ENCODE data around the gene PROB1.
"Not testable (repeated sequence)": the region's sequence is repeated elsewhere in the genome, so short reads cannot be mapped to it uniquely, and the experiment has no call there.

The PROB1 gene

GRCh38 chr5:139391570-139392323 lies 3.2 kb downstream of the PROB1 start:
- no peak for DNase-seq

DNA sequence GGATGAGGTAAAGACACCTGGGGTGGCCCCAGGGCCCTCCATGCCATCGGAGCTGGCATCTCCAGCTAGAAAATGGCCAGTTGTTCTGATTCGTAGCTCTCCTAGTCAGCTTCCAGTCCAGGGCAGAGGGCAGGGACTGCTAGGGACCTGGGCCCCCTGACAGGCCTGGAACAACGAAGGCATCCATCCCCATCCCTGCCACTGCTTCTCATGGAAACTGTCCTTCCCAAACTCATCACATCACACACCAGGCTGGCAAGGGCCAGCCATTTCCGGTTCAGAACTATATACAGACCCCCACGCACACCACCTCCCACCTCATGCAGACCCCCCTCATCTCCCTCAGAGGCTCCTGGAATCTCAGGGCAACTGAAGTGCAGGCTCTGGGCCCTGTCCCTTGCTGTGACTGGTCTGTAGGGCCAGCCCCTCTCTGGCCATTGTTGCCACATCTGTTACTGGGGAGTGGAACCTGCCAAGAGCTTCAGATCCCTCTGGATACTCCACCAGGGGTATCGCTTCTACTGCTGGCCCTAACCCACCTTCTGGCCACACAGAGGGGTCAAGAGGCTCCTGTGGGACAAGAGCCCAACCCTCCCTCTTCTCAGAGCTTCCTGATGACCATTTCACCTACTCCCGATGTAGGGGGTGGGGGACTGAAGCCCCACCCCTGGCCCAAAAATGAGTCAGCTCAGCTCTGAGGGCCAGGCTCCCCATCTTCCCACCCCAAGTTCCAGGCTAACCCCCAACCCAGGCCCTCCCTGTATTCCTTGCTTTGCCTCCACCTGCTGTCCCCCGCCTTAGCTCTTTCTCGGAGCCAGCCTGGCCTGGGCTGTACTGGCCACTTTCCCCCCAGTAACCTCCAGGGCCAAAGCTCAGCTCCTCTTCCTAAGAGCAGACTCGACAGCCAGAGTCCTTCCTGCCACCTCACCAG lies 4.0 kb downstream of the PROB1 start:
- DNase-seq: no peak

DNA sequence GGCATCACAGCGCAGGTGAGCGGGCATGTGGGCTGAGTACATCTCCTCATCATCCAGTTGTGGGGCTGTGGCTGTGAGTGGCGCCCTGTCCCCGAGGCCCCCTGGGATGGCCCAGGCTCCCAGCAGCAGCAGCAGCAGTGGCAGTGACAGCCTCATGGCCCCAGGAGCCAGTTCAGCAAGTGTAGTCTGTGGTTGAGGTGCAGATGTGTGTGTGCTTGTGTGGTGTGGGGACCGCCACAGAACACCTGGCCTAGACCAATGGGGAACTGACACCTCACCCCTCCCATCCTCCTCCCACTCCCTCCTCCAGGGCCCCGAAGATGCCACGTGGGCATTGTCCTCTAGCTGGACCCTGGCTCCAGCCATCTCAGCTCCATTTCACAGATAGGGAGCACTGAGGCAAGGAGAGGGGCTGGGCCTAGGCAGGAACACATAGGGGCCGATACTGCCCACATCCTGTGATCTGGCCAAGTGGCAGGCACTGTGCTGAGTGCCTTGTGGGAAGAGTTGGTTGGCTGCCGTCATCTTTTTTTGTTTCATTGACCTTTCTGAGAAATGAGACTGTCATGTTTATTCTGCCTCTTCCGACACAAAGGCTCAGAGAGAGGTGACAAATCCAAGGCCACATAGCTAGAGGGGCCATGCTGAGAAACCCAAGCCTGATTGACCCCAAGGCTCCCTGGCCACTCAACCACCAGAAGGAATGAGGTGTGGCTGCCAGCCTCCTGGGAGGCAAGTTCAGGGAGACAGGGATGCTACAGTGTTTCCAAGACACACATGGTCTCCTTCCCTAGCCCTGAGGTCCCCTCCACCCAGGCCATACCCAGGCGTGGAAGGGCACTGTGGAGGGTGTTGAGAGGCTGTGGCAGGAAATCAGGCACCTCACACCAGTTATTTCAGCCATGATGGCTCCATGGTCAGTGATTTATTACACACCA lies 4.9 kb downstream of the PROB1 start, which contains the start of gene MZB1:
TSS of gene MZB1 (minus strand) at position 213 of the 938 bp plus-strand sequence. CDS start at position 156, 57 bp downstream.
- peak; percentile 86 for DNase-seq

GRCh38 chr5:139388198-139388821 lies 6.6 kb downstream of the PROB1 start:
- DNase-seq: peak; percentile 66

DNA sequence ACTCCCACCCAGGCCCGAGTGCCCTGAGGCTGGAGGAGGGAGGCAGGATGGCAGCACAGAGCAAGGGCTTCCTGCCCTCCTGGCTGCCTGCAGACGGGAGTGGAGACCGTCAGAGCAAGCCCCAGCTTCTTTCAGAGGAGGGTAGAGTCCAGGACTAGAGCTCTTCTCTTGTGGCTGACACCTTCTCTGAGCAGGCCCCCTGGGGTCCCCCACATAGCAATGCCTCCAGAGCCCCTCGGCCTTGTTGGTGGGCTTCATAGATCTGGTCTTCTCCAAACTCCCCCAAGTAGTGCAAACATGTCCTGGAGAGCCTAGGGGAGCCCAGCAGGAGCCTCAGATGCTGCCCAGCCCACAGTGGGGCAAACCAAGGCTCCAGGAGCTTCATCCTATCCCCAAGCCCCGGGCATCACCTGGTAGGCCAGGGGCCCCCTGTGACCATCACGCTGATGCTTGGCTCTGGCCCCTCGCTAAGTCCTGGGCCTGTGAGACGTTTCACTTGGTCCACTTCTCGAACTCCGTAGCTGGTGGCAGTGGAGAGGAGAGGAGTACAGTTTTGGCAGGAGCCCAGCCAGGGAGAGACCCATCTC lies 7.2 kb downstream of the PROB1 start:
- no peak for DNase-seq

DNA sequence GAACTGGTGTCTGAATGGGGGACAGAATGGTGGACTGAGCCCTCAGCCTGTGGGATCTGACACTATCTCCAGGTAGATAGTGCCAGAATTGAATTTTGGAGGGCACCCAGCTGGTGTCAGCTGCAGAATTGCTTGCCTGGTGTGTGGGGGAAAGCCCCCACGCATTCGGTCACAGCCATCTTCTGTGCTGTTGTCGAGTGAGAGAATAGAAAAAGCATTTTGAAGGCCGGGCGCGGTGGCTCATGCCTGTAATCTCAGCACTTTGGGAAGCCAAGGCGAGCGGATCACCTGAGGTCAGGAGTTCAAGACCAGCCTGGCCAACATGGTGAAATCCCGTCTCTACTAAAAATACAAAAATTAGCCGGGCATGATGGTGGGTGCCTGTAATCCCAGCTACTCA lies 7.9 kb downstream of the PROB1 start:
- not testable (repeated sequence) for DNase-seq

- DNase-seq: no peak
Observed at GRCh38 chr5:139386050-139386438, 8.9 kb downstream of the PROB1 start.

GRCh38 chr5:139385061-139386049 lies 9.5 kb downstream of the PROB1 start:
- no peak for DNase-seq

GRCh38 chr5:139384591-139385051 lies 10.3 kb downstream of the PROB1 start:
- DNase-seq: no peak

GRCh38 chr5:139383993-139384590 lies 10.8 kb downstream of the PROB1 start:
- DNase-seq: no peak

DNA sequence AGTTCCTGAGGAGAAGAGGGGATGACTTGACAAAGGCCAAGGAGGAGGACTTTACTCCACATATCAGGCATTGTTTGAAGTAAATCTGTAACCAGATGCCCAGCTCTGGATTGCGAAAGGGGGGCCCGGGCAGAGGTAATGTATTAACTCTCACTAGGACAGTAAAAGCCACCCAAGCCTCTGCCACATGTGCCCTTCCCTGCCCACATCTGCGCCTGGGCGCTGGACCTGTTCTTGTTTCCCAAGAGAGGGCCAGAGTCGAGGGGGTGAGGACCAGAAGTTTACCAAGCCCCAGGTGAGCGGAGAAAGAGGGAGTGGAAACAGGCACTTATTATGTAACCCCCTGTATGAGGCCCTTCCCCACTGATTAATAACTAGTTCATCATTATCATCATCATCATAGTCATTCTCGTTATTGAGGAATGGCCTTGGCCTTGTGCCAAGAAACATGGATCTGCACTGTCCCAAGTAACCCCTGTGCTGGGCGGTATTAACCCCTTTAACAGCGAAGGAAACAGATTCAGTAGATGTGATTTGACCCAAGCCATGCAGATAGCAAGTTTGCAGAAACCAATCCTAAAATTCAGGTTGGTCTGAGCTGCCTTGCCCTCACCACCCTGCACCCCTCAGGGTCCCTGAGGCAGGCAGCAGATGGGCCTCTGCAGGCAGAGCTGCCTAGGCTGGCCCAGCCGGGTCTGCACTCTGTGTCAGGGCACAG lies 11.5 kb downstream of the PROB1 start, which contains the start of gene SLC23A1:
TSS of gene SLC23A1 (minus strand) at position 23 of the 718 bp plus-strand sequence. CDS start 44 bp downstream, outside the sequence.
- DNase-seq: no peak

DNA sequence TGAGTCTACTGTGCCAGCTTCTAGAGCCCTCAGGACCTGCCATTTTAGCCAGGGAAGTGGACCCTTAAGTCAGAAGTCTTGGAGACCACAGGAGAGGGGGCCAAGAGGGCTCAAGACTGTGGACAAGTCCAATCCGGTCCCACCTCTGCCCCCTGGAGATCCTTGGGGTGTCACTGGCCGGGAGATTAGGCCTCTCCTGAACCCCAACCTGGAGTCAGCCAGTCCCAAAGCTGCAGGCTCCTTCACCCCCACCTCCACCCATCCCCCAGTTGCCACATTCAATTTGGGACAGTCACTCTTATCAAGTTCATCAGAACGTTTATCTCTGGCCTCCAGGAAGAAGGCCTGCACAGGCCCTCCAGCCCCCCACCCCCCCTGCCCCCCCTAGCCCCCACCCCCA lies 12.1 kb downstream of the PROB1 start:
- no peak for DNase-seq

DNA sequence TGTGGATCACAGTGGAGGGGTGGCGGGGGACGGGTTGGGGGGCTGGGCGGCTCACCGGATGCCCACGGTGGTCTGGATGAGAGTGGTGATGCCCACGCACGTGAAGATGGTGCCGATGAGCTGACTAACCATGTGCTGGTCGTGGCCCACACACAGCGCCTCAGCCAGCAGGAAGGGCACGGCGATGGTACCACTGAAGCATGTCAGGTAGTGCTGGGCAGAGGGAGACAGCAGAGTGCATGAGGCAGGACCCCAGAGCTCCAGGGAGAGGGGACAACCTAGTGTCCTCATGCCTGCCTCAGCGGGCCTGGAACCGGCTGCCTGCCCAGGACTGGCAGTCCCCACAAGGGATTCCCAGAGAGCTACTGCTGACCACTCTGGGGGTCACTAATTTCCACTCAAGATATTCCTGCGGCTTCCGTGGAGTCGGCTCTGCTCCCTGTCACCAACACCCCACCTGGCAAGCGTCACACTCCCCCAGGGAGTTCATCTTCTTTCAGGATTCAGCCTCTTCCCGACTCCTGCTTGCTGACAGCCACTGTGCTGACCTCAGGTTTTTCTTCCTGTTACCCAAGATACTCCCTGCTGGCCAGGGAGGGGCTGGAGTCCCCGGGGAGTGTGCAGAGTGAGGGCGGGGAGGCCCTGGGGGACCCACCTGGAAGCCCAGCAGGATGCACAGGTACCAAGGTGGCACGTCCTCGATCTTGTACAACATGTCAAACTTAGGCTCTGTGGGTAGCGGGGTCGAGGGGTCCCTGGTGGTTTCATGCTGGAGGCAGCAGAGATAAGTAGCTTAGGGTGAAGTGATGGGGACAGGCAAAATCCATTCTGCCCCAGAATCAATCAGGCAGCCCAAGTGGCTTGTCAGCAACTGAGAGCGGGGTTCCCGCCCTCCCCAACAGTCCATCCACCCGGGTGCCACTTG lies 12.8 kb downstream of the PROB1 start:
- no peak for DNase-seq

DNA sequence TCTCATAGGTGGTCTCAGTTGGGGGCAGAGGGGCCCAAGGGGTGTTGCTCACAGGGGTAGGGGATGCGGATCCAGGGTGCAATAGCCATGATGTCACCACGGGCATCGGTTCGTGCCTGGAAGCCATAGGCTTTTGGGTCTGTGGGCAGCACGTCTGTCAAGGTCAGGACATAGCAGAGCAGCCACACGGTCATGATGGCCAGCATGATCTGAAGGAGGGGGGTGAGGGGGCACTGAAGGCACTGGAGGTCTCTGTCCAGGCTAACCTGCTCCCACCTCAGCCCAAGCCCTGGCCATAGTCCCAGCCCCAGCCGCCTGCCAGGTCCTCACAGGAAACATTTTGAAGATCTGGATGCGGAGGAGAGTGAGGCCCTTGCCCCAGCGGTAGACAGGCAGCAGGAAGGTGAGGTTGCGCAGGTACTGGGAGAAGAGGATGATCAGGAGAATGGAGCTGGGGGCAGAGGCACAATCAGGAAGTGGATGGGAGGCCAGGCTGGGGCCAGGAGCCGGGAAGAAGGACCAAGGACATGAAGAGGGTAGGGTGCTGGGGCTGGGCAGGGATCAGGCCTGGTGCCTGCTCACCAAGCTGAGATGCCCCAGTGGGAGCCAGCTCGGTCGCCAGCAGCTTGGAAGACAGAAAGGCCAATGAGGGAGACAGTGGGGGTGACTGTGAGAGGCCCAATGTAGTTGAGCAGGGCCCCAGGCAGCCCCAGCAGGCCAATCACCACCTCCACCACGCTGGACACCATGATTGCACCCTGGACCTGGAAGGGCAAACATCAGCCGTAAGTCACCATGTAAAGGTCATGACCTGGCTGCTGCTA lies 15.1 kb downstream of the PROB1 start:
- no peak for DNase-seq

GRCh38 chr5:139378941-139379361 lies 16.0 kb downstream of the PROB1 start:
- DNase-seq: no peak

GRCh38 chr5:139378101-139378825 lies 16.6 kb downstream of the PROB1 start:
- no peak for DNase-seq
